Sigmoid colon (tissue), 7 donors: ENCODE data around the gene ELL3. TPM values are rescaled to one million over a fixed set of nuclear protein-coding genes. Genes with fewer than 3 reads are reported as not detected.

Experiments
- DNase-seq: peaks from one replicate; pipeline ENCODE4 v3.0.0-alpha.2; 2019
- H3K27ac ChIP-seq, 4 donors: fragments of 200-600 bp; sonication (generic); one replicate each; pipeline ENCODE4 v1.5.1; 2016 to 2019; ENCODE audit warnings: mild to moderate bottlenecking in 1 of 4
- H3K27me3 ChIP-seq, 3 donors: fragments of 200-600 bp; sonication (generic); one replicate each; pipeline ENCODE4 v1.5.1; 2019; ENCODE audit warnings: mild to moderate bottlenecking in 1 of 3
- H3K36me3 ChIP-seq, 4 donors: fragments of 200-600 bp; sonication (generic); one replicate each; pipeline ENCODE4 v1.5.1; 2016 to 2019
- H3K4me1 ChIP-seq, 4 donors: fragments of 200-600 bp; sonication (generic); one replicate each; pipeline ENCODE4 v1.5.1; 2017 to 2019
- H3K4me3 ChIP-seq, 4 donors: fragments of 200-600 bp; sonication (generic); one replicate each; pipeline ENCODE4 v1.5.1; 2017 to 2019; ENCODE audit warnings: mild to moderate bottlenecking in 2 of 4, moderate library complexity in 1 of 4
- H3K9me3 ChIP-seq, 4 donors: fragments of 200-600 bp in 3 of 4; sonication (generic) in 3 of 4; one replicate each; pipeline versions ENCODE4 v1.5.1 to v1.6.1; 2013 to 2019
- EP300 ChIP-seq, 4 donors: sonication (generic); formaldehyde crosslinking; IDR thresholded peaks; one replicate each; pipeline ENCODE4 v1.6.1; 2017; ENCODE audit warnings: antibody characterized with exemption in 4 of 4
- POLR2A ChIP-seq, 2 donors: fragments of 450-650 bp; IDR thresholded peaks; one replicate each; pipeline ENCODE4 v1.6.1; 2016; ENCODE audit warnings: antibody characterized with exemption in 2 of 2, mild to moderate bottlenecking in 2 of 2, moderate library complexity in 2 of 2
- POLR2AphosphoS5 ChIP-seq, 4 donors: sonication (generic); formaldehyde crosslinking; IDR thresholded peaks; one replicate each; pipeline ENCODE4 v1.6.1; 2017; ENCODE audit warnings: antibody characterized with exemption in 4 of 4
- WGBS, 2 donors: extraction: QIAGEN DNeasy Blood & Tissue Kit; methylation state at CpG; one replicate each; pipeline ENCODE4 v1.1.7; 2013; 5-methylcytosine and 5-hydroxymethylcytosine counted together
- intact Hi-C: fragments of 100-400 bp; cut with DNase I; formaldehyde crosslinking; loops from one replicate; pipeline ENCODE4 v1.15.1; 2023
- polyA plus RNA-seq, 3 donors: library from polyadenylated mRNA; stranded (reverse); fragments of 200-250 nt; gene quantifications; one replicate each; pipeline ENCODE4 v1.2.3, GENCODE V29; 2013
- total RNA-seq, 4 donors: library from RNA; depleted of rRNA; stranded (reverse); fragments of >200 nt; gene quantifications; one replicate each; pipeline ENCODE4 v1.1.0, GENCODE V29; 2016
- TF ChIP-seq, protein P1 (sequence below), 4 experiments: fragments of 450-650 bp in 3 of 4; fragments of 200-600 bp in 1 of 4; IDR thresholded peaks; one replicate each; pipeline ENCODE4 v1.5.1; 2016 to 2019; ENCODE audit warnings: antibody characterized with exemption in 4 of 4, mild to moderate bottlenecking in 3 of 4, moderate library complexity in 2 of 4
- donor health status: healthy with polysubstance abuse.
- donor health status: Bipolar disorder and iron deficiency.
- donor health status: healthy.

Gene ELL3
- total and polyA plus RNA-seq, 7 donors, result 1.9 to 45.8 (median 6.4) TPM

DNA sequence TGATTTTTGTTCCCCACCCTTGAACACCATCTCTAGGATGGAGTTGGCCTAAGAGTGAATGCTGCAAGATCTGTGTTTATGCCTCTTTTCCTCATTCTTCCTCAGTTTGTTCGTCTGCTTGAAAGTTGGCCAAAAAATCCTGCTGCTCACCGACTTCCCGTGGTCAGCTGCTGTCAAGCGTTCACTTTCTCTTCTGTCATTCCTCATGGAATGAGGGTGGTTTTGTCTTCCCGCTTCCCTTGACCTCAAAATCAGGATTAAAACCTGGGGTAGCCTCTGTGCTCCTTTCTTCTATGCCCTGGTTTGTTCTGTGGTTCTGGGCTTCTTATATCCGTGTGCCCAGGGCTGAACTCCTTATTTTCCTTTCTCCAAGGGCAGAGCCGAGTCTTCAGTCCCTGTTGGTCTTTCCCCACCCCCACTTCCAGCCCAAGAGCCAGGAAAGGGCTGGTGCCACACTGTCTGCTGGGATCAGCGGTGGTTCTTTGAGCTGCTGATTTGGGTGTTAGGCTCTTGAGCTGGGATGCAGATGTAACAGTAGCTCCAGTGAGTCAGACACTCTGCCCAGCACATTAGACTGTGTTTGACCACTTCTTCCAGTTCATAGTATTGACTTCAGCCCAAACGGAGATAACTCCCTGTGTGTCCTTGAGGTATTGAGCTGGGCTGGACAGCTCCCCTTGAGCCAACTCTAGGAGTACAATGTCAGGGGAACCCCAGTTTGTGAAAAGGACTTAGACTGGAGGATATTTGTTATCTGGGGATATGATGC lies 17.7 kb upstream of the ELL3 start:
- H3K27me3 ChIP-seq, result no peaks in the 10 kb centered on the region
- intact Hi-C loops, result no loop called here
- DNase-seq, result no peak
- no peaks in the 10 kb centered on the region for H3K9me3 ChIP-seq
- TF ChIP-seq, protein P1, sequence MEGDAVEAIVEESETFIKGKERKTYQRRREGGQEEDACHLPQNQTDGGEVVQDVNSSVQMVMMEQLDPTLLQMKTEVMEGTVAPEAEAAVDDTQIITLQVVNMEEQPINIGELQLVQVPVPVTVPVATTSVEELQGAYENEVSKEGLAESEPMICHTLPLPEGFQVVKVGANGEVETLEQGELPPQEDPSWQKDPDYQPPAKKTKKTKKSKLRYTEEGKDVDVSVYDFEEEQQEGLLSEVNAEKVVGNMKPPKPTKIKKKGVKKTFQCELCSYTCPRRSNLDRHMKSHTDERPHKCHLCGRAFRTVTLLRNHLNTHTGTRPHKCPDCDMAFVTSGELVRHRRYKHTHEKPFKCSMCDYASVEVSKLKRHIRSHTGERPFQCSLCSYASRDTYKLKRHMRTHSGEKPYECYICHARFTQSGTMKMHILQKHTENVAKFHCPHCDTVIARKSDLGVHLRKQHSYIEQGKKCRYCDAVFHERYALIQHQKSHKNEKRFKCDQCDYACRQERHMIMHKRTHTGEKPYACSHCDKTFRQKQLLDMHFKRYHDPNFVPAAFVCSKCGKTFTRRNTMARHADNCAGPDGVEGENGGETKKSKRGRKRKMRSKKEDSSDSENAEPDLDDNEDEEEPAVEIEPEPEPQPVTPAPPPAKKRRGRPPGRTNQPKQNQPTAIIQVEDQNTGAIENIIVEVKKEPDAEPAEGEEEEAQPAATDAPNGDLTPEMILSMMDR (IDR thresholded peaks at IDR 0.05), result no peak
- TF ChIP-seq EP300 (IDR thresholded peaks at IDR 0.05) (no peak), POLR2A (IDR thresholded peaks at IDR 0.05) (no peak), POLR2AphosphoS5 (IDR thresholded peaks at IDR 0.05) (no peak)
- peaks cover 0 to 53% (median 16%) of the 10 kb centered on the region in 4 donors for H3K36me3 ChIP-seq
- 83 to 86% methylated on average over 9 of the region's 9 CpGs for WGBS, 2 donors
- H3K4me3 ChIP-seq, result no peak overlapping the region
- H3K4me1 ChIP-seq, result peaks cover 4 to 59% (median 30%) of the 10 kb centered on the region in 4 donors
- peak overlapping the region in 2 of 4 donors; percentile 4 to 98 for H3K27ac ChIP-seq

DNA sequence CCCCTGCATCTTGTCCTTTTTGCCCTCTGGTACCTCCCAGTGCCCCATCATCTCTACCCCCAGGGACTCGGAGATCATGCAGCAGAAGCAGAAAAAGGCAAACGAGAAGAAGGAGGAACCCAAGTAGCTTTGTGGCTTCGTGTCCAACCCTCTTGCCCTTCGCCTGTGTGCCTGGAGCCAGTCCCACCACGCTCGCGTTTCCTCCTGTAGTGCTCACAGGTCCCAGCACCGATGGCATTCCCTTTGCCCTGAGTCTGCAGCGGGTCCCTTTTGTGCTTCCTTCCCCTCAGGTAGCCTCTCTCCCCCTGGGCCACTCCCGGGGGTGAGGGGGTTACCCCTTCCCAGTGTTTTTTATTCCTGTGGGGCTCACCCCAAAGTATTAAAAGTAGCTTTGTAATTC lies 16.9 kb upstream of the ELL3 start:
- H3K4me1 ChIP-seq, result peaks cover 4 to 58% (median 28%) of the 10 kb centered on the region in 4 donors
- H3K27me3 ChIP-seq, result no peaks in the 10 kb centered on the region
- no peak for TF ChIP-seq POLR2A (IDR thresholded peaks at IDR 0.05)
- no peak for TF ChIP-seq EP300 (IDR thresholded peaks at IDR 0.05)
- TF ChIP-seq POLR2AphosphoS5 (IDR thresholded peaks at IDR 0.05), result no peak
- intact Hi-C loops, result loop anchor here (2.0 kb wide), 1 partner anchor 31 kb away; the partner anchor contains the start of gene MFAP1
- H3K27ac ChIP-seq, result peak overlapping the region; percentile 94 to 99 (median 96)
- peaks cover 0 to 45% (median 14%) of the 10 kb centered on the region in 4 donors for H3K36me3 ChIP-seq
- DNase-seq, result no peak
- H3K4me3 ChIP-seq, result peak overlapping the region; percentile 71 to 91 (median 88)
- H3K9me3 ChIP-seq, result no peaks in the 10 kb centered on the region
- 75 to 82% methylated on average over 10 of the region's 10 CpGs for WGBS, 2 donors

DNA sequence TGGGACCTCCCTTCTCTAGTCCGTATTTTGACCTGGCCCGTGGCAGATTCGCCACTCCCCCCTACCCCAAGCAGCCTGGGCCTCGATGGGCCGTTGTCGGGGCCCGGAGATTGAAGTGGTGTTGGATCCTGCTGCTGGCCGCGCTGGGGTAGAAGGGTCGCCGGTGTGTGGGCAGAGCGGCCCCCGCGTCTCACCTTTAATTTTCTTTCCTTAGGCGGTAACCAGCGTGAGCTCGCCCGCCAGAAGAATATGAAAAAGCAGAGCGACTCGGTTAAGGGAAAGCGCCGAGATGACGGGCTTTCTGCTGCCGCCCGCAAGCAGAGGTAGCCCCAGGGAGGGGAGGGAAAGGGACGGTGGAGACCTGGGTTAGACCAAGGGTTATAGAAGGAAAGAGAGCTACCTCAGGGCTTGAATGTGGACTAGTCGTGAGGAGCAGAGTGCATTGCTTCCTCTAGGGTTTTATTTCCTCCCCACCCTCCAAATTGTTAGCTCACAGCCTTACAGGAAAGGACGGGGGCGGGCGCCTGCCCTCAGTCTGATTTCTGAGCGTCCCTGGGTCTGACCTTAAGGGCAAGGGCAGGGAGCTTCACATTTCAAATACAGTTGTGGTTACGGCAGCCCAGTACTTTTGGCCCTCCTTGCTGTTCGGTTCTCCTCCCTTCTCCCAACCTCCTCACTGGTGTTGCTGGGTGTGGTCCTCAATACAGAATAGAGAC lies 16.2 kb upstream of the ELL3 start:
- 1 to 2% methylated on average over 33 of the region's 33 CpGs for WGBS, 2 donors
- Histone ChIP-seq H3K27ac (peak overlapping the region; percentile 94 to 99 (median 96)), H3K4me1 (peaks cover 4 to 52% (median 28%) of the 10 kb centered on the region in 4 donors), H3K4me3 (peak overlapping the region; percentile 71 to 91 (median 88)), H3K36me3 (peaks cover 0 to 44% (median 14%) of the 10 kb centered on the region in 4 donors), H3K27me3 (no peaks in the 10 kb centered on the region), H3K9me3 (no peaks in the 10 kb centered on the region)
- TF ChIP-seq POLR2AphosphoS5 (IDR thresholded peaks at IDR 0.05), result no peak
- TF ChIP-seq, protein P1 (IDR thresholded peaks at IDR 0.05), result peak in 2 of 4 experiments; percentile 12 to 15
- TF ChIP-seq EP300 (IDR thresholded peaks at IDR 0.05), result no peak
- TF ChIP-seq POLR2A (IDR thresholded peaks at IDR 0.05), result peak in 1 of 2 donors; percentile 35
- DNase-seq, result no peak
- intact Hi-C loops, result loop anchor here (2.0 kb wide), 1 partner anchor 32 kb away; the partner anchor contains the start of gene MFAP1

DNA sequence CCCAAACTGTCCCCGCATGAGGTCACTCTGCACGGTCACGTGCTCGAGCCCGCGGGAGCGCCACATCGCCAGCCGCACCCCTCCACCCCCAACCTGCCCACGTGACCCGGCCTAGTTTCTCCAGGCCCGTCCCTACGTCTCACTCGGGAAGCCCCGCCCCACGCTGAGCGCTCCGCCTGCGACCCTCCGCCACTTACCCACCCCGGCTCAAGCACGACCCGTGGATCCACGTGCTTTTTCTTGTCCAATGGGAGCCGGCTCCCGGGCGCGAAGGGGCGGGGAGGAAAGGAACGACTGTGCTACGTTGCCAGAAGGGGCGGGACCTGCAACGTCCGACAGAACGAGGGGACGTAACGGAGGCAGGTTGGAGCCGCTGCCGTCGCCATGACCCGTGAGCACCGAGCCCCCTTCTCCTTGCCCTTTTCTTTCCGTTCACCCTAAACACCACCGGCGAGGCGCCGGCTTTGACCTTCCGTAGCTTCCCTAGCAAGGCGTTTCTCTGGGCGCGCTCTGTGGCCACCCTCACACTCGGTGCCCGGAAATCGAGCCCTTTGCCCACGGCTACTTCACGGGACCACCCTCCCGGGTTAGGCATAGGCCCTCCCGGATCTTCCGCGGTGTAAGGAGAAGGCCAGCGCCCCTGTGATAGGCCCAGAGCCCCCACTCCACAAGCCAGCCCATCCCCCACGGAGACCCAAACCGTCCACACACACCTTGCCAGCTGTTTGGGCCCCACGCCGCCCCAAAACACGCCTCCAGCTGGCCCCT lies 15.4 kb upstream of the ELL3 start, which contains the start of gene SERF2:
TSS of gene SERF2 (plus strand) at position 328 of the 768 bp plus-strand sequence. CDS start at position 385, 57 bp downstream.
- DNase-seq, result peak; percentile 100
- peak; percentile 99 to 100 (median 99) for TF ChIP-seq POLR2AphosphoS5 (IDR thresholded peaks at IDR 0.05)
- TF ChIP-seq POLR2A (IDR thresholded peaks at IDR 0.05), result peak; percentile 99
- peak in 1 of 4 donors; percentile 68 for TF ChIP-seq EP300 (IDR thresholded peaks at IDR 0.05)
- TF ChIP-seq, protein P1 (IDR thresholded peaks at IDR 0.05), result no peak
- Histone ChIP-seq H3K27ac (peak within 1 kb of the TSS; percentile 94 to 99 (median 96)), H3K36me3 (peaks cover 0 to 38% (median 14%) of the 10 kb centered on the region in 4 donors), H3K4me3 (peak within 1 kb of the TSS; percentile 71 to 91 (median 88)), H3K27me3 (no peaks in the 10 kb centered on the region), H3K9me3 (no peaks in the 10 kb centered on the region), H3K4me1 (peaks cover 4 to 47% (median 28%) of the 10 kb centered on the region in 4 donors)
- WGBS, 2 donors, result 0% methylated on average over 66 of the region's 66 CpGs
- intact Hi-C loops, result loop anchor here (2.0 kb wide), 1 partner anchor 33 kb away; the partner anchor contains the start of gene MFAP1
